ENCODE measurements around the gene ZNF213.
"Not testable (repeated sequence)": the region's sequence is repeated elsewhere in the genome, so short reads cannot be mapped to it uniquely, and the experiment has no call there.

The ZNF213 gene

DNA sequence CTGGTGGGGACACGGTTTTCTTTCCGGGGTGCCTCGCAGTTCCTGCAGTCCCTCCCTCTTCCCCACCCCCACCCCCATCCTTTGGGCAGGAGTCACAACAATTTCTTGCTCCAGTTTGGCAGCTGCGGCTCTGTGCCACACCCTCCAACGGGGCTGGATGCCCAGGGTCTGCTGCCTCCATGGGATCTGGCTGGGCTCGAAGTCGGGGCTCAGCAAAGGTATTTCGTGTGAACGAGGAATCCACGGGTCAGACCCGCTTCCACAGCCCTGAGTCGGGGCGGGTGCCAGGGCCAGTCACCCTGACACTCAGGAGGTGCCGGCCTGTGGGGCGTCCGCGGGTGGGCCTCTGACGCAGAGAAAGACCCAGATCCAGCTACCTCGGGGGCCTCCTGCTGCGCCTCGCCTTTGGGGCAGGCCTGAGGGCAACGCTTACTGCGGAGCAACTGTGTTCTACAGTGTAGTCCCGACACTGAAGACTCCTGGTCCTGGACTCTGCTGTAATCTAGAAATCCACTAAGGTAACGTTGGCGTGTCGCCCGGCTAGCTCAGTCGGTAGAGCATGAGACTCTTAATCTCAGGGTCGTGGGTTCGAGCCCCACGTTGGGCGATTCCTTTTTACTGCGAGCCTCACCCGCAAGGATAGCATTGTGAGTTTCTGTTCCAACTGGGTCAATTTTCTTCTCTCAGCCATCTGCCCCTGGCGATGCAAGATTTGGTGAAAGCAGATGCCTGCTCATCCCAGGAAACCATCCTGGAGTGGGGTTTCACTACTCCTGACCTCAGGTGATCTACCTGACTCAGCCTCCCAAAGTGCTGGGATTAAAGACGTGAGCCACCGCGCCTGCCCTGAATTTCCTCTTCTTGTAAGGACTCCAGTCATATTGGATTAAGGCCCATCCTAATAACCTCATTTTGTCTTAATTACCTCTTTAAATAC is 40.6 kb downstream of the ZNF213 start:
- Mint-ChIP-seq H3K9me3 (no peaks in the 10 kb centered on the region), H3K27ac (peak overlapping the region; percentile 90), H3K4me1 (peaks cover 40% of the 10 kb centered on the region), H3K36me3 (ENCODE audit: low read depth) (peaks cover 1% of the 10 kb centered on the region), H3K27me3 (peaks cover 76% of the 10 kb centered on the region), H3K4me3 (peak overlapping the region; percentile 57)
- DNase-seq (peak; percentile 79), ATAC-seq (peak; percentile 4)

DNA sequence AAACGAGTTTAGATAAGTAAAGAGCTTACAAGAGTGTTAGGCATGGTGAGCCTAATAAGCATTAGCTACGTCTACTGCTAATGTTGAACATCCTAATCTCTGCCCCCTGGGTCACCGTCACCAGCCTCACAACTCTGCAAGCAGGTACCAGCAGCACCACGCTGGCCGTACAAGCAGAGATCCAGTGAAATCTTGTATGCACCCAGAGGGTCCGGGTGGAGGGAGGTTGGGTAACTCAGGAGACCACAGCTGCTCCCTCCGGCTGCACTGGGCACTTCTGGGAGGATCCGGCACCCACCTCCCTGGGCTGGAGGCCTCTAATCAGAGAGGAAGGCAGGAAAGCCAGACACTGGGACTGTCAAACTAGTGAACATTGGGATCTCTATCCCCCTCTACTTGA is 44.8 kb downstream of the ZNF213 start:
- Mint-ChIP-seq H3K27ac (no peak overlapping the region), H3K27me3 (peaks cover 83% of the 10 kb centered on the region), H3K36me3 (ENCODE audit: low read depth) (peaks cover 7% of the 10 kb centered on the region), H3K4me1 (peaks cover 32% of the 10 kb centered on the region), H3K4me3 (no peak overlapping the region), H3K9me3 (no peaks in the 10 kb centered on the region)
- ATAC-seq (no peak), DNase-seq (no peak)

DNA sequence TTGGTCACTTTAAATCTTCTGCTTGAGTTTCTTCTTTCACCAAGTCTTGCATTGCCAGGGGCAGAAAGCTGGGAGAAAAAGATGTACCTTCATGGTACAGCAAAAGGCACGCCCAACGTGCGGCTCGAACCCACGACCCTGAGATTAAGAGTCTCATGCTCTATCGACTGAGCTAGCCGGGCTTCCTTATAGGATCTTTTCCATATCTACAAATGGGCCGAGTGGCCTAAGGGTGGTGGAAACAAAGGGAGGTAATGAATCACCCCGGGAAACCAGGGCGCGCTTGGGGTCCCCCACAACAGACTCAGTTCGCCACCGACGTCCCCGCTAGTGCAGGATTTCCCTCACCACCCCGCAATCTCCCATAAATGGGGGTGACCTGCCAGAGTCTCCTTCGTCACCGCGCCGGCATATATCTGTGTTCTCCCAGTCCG is 45.6 kb downstream of the ZNF213 start:
- ATAC-seq (no peak), DNase-seq (peak; percentile 55)
- Mint-ChIP-seq H3K27me3 (peaks cover 82% of the 10 kb centered on the region), H3K4me3 (peak overlapping the region; percentile 32), H3K27ac (no peak overlapping the region), H3K4me1 (peaks cover 28% of the 10 kb centered on the region), H3K36me3 (ENCODE audit: low read depth) (peaks cover 7% of the 10 kb centered on the region), H3K9me3 (no peaks in the 10 kb centered on the region)

DNA sequence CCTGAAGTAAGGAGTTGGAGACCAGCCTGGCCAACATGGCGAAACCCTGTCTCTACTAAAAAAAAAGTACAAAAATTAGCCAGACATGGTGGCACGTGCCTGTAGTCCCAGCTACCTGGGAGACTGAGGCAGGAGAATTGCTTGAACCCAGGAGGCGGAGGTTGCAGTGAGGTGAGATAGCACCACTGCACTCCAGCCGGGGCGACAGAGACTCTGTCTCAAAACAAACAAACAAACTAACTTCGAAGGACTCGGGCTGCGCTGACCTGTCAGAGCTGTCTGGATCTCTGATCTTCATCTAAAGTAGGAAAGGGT is 47.4 kb downstream of the ZNF213 start:
- Mint-ChIP-seq H3K27me3 (peaks cover 76% of the 10 kb centered on the region), H3K4me1 (peaks cover 26% of the 10 kb centered on the region), H3K4me3 (peak overlapping the region; percentile 81), H3K27ac (peak overlapping the region; percentile 96)
- not testable (repeated sequence) for H3K36me3 Mint-ChIP-seq (ENCODE audit: low read depth); DNase-seq; H3K9me3 Mint-ChIP-seq; ATAC-seq

DNA sequence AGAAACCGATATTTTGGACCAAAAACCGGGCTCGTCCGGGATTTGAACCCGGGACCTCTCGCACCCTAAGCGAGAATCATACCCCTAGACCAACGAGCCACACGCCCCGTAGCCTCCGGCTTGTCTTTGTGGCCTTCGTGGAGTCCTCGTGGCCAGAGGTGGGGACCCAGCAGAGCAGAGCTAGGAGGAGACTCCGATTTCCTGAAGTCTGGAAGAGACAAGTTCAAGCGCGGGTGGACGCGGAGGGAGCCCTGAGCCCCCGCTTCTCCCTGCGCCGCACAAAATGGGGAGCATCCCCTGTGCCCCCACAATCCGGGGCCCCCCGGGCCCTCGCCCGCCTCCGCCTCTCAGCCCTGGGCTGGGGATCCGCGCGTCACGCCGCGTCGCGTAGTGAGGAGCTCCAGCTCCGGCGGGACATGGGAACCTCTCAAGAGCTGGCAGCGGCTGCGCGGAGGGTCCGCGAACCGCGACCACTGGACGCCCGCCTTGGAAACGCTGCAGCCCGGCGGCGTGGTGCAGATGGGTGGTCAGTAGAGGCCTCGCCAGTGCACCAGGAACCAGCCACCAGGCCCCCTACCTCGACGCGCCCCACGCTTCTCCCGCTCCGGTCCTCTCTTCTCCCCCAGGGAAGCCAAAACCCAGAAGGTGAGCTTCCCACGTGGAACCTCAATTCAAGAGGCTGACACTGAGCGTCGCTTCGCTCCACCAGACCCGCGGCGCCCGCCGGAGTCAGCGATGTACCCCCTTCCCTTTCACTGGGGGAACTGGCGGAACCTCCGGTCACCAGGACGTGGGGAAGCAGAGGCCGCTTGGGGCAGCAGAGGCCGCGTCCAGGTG is 48.0 kb downstream of the ZNF213 start:
- Mint-ChIP-seq H3K36me3 (ENCODE audit: low read depth) (peaks cover 9% of the 10 kb centered on the region), H3K4me1 (peaks cover 32% of the 10 kb centered on the region), H3K9me3 (no peaks in the 10 kb centered on the region), H3K27me3 (peaks cover 76% of the 10 kb centered on the region), H3K27ac (peak overlapping the region; percentile 96), H3K4me3 (peak overlapping the region; percentile 81)
- ATAC-seq, result peak; percentile 72
- peak; percentile 82 for DNase-seq

DNA sequence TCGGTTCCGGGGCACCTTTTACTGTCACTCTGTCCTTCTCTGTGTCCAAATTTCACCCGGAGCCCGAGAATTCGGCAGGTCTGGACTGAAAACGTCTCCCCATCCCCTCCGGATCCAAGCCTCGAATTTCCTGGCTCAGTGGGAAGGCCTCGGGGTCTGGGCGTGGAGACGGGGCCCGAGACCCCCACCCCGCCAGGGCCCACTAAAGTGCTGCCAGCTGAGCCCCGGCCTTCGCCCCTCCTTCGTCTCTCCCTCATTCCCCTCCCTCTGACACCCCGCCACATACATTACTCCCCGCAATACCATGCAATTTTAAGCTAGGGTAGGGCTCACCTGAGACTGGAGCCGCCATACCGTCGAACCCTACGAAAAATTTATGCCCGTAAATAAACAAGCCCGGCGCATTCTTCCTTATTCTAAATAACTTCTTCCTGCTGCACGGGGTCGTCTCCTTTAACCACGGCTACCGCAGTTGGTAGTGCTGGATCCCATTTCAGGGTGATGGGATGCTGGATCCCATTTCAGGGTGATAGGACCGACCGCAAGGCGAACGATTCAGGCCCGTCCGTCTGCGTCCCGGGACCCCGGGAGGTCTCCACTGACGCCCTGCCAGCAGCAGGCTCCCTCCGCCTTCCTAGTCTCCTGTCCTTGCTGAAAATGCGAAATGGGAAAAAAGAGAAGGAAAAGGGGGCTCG is 48.8 kb downstream of the ZNF213 start:
- Mint-ChIP-seq H3K4me3 (peak overlapping the region; percentile 81), H3K4me1 (peaks cover 37% of the 10 kb centered on the region), H3K9me3 (no peaks in the 10 kb centered on the region), H3K36me3 (ENCODE audit: low read depth) (peaks cover 9% of the 10 kb centered on the region), H3K27me3 (peaks cover 75% of the 10 kb centered on the region), H3K27ac (peak overlapping the region; percentile 89)
- no peak for ATAC-seq
- DNase-seq, result no peak

DNA sequence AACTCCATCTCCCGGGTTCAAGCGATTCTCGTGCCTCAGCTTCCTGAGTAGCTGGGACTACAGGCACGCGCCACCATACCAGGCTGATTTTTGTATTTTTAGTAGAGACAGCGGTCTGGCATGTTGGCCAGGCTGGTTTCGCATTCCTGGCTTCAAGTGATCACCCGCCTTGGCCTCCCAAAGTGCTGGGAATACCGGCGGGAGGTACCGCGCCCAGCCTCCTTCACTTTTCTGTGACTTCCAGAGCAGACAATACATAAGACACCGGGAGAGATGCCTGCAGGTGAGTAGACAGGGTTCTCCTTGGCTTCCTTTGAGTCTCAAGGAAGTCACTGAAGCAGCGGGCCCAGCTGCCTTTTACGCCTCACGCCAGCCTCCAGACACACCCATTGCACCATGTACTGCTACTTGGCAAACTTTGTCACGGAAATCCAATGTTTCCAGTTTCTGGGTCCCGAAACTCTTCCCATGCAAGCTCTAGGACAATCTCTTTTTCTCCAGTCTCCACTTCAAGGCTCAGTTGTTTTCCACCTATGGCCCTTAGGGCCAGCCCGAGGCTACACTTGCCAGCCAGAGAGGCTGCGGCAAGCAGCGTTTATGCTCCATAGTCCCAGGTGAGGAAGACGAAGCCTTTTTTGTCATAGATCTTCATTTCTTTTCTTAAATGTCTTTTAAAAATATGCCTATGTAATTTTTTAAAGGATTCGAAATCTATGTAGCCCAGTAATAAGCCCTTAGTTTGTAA is 52.3 kb downstream of the ZNF213 start:
- H3K9me3 Mint-ChIP-seq, result no peaks in the 10 kb centered on the region
- ATAC-seq (no peak), DNase-seq (no peak)
- H3K27me3 Mint-ChIP-seq, result peaks cover 76% of the 10 kb centered on the region
- H3K27ac Mint-ChIP-seq, result peak overlapping the region; percentile 92
- no peak overlapping the region for H3K4me3 Mint-ChIP-seq
- peaks cover 65% of the 10 kb centered on the region for H3K4me1 Mint-ChIP-seq
- peaks cover 15% of the 10 kb centered on the region for H3K36me3 Mint-ChIP-seq (ENCODE audit: low read depth)

DNA sequence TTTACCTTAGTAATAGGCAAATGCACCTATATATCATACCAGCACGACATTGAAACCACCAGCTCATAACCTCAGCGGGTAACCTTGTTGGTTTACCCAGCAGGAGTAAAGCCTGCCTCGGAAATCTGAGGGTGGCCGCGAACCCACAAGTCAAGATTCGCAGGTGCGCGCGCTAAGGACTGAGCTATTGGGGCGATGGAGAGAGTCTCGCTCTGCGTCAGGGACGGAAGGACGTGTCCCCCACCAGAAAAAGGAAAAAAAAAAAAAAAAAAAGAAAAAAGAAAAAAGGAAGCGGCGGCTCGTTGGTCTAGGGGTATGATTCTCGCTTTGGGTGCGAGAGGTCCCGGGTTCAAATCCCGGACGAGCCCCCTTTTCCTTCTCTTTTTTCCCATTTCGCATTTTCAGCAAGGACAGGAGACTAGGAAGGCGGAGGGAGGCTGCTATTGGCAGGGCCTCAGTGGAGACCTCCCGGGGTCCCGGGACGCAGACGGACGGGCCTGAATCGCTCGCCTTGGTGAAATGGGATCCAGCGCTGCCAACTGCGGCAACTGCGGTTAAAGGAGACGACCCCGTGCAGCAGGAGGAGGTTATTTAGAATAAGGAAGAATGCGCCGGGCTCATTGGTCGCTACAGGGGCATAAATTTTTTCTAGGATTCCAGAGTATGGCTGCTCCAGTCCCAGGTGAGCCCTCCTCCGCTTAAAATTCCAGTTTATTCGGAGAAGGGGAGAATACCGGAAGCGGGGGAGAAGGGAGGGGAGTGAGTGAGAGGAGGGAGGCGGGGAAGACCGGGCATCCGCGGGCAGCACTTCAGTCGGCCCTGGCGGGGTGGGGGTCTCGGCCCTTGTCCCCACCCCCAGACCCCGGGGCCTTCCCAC is 53.2 kb downstream of the ZNF213 start, which contains the start of gene OR1F1:
OR1F1 (plus strand) TSS at position 407 of the 877 bp plus-strand sequence.
- no peaks in the 10 kb centered on the region for H3K9me3 Mint-ChIP-seq
- peak within 1 kb of the TSS; percentile 94 for H3K27ac Mint-ChIP-seq
- peak within 1 kb of the TSS; percentile 79 for H3K4me3 Mint-ChIP-seq
- ATAC-seq (peak; percentile 33), DNase-seq (peak; percentile 78)
- H3K4me1 Mint-ChIP-seq, result peaks cover 61% of the 10 kb centered on the region
- peaks cover 12% of the 10 kb centered on the region for H3K36me3 Mint-ChIP-seq (ENCODE audit: low read depth)
- peaks cover 74% of the 10 kb centered on the region for H3K27me3 Mint-ChIP-seq

DNA sequence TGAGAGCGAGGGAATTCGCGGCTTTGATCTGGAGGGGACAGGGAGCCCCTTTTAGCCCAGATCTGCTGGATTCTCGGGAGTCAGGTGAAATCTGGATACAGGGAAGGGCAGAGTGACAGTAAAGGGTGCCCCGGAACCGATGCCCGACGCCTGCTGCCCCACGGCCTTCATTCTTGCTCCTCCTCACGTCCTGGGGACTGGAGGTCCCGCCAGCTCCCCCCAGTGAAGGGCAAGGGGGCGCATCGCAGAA is 53.8 kb downstream of the ZNF213 start:
- Mint-ChIP-seq H3K27ac (peak overlapping the region; percentile 94), H3K4me1 (peaks cover 55% of the 10 kb centered on the region)

DNA sequence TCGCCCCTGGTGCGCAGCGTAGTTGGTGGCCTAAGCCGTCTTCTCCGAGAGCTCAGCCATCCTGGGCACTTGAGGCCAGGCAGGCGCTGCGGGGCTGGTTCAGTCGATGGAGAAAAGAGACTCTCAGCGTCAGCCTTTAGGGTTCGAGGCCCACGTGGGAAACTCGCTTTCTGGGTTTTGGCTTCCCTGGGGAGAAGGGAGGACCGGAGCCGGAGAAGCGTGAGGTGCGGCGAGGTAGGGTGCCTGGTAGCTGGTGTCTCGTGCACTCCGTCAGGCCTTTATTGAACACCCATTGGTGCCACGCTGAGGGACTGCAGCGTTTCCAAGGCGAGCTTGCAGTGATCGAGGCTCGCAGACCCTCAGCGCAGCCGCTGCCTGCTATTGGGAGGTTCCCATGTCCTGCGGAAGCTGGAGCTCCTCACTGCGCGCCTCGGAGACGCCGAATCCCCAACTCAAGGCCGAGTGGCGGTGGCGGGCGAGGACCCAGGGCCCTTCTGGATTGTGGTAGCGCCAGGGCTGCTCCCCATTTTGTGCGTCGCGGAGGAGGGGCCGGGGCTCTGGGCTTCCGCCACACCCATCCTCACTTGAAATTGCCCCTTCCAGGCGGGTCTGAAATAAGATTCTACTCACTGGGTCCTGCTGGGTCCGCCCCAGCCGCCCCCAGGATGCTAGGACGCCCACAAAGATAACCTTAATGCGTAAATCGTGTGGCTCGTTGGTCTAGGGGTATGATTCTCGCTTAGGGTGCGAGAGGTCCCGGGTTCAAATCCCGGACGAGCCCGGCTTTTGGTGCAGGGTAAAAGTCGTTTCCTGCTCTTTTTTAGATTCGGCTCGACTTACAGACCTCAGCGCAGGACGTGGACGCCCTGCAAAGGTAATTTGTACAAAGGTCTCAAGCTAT is 54.3 kb downstream of the ZNF213 start:
- ATAC-seq, result peak; percentile 50
- H3K4me3 Mint-ChIP-seq, result peak overlapping the region; percentile 79
- DNase-seq, result peak; percentile 80
- H3K9me3 Mint-ChIP-seq, result no peaks in the 10 kb centered on the region
- H3K27ac Mint-ChIP-seq, result peak overlapping the region; percentile 94
- H3K27me3 Mint-ChIP-seq, result peaks cover 73% of the 10 kb centered on the region
- H3K36me3 Mint-ChIP-seq (ENCODE audit: low read depth), result peaks cover 10% of the 10 kb centered on the region
- H3K4me1 Mint-ChIP-seq, result peaks cover 50% of the 10 kb centered on the region

More for the DNA sequence above, 53.8 kb downstream of the ZNF213 start:
- Mint-ChIP-seq H3K4me3 (peak overlapping the region; percentile 79), H3K27me3 (peaks cover 73% of the 10 kb centered on the region), H3K36me3 (ENCODE audit: low read depth) (peaks cover 12% of the 10 kb centered on the region), H3K9me3 (no peaks in the 10 kb centered on the region)
- no peak for ATAC-seq
- no peak for DNase-seq

- H3K27ac Mint-ChIP-seq, result peak overlapping the region; percentile 94
- no peaks in the 10 kb centered on the region for H3K9me3 Mint-ChIP-seq
- H3K4me3 Mint-ChIP-seq, result peak overlapping the region; percentile 79
- peaks cover 76% of the 10 kb centered on the region for H3K27me3 Mint-ChIP-seq
- DNase-seq (no peak), ATAC-seq (no peak)
- peaks cover 8% of the 10 kb centered on the region for H3K36me3 Mint-ChIP-seq (ENCODE audit: low read depth)
- H3K4me1 Mint-ChIP-seq, result peaks cover 50% of the 10 kb centered on the region
Measured at GRCh38 chr16:3189869-3190268, 55.0 kb downstream of the ZNF213 start.

GRCh38 chr16:3190949-3191353 is 56.1 kb downstream of the ZNF213 start:
- Mint-ChIP-seq H3K4me3 (peak overlapping the region; percentile 79), H3K27ac (peak overlapping the region; percentile 86), H3K36me3 (ENCODE audit: low read depth) (peaks cover 8% of the 10 kb centered on the region), H3K9me3 (no peaks in the 10 kb centered on the region), H3K27me3 (peaks cover 76% of the 10 kb centered on the region), H3K4me1 (peaks cover 50% of the 10 kb centered on the region)
- ATAC-seq (no peak), DNase-seq (no peak)
